GDM1 (cell line): Measurements from ENCODE around the gene COL2A1.

Experiments
- DNase-seq: peaks from one replicate; lab custom pipeline; 2025; lab: John Stamatoyannopoulos, UW

The COL2A1 gene

GRCh38 chr12:48030173-48030650 is 25.9 kb upstream of the COL2A1 start:
- DNase-seq = no peak

GRCh38 chr12:48029491-48030172 is 25.4 kb upstream of the COL2A1 start:
- peak; percentile 14 for DNase-seq

GRCh38 chr12:48028541-48029431 is 24.5 kb upstream of the COL2A1 start:
- DNase-seq = peak; percentile 58

DNA sequence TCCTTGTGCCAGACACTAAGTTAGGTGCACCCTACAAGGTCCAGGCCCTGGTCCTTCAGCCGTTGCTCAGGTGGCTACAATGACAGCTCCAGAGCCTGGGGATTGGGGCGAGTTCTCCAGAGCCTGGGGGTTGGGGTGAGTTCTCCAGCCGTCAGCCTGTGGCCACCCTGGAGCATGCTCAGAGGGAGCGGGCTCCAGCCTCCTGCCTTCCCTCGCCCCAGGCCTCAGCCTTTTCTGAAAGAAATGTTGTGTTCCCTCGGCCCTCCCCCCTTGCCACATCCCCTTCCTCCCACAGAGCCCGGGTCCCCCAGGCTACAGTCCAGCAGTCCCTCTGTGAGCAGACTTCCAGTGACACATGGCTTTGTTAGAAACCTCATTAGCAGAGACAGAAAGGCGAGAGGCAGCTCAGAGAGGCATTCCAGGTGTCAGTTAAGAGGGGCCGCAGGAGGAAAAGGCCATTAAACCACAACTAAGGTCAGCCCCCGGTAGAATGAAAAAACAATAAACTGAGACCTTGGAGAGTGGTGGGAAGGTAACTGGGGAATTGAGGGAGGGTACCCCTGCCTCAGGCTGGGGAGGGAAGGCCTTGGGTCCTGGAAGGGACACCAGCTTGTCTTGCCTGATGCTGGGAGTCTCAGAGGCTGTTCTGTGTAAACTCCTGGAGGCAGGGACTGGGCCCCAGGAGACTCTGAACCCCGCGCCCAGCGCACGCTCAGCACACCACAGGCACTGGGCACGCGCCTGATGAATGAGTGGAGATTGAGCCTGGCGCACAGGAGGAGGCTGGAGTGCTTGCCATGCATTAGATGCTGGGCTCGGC is 23.1 kb upstream of the COL2A1 start:
- peak; percentile 69 for DNase-seq

DNA sequence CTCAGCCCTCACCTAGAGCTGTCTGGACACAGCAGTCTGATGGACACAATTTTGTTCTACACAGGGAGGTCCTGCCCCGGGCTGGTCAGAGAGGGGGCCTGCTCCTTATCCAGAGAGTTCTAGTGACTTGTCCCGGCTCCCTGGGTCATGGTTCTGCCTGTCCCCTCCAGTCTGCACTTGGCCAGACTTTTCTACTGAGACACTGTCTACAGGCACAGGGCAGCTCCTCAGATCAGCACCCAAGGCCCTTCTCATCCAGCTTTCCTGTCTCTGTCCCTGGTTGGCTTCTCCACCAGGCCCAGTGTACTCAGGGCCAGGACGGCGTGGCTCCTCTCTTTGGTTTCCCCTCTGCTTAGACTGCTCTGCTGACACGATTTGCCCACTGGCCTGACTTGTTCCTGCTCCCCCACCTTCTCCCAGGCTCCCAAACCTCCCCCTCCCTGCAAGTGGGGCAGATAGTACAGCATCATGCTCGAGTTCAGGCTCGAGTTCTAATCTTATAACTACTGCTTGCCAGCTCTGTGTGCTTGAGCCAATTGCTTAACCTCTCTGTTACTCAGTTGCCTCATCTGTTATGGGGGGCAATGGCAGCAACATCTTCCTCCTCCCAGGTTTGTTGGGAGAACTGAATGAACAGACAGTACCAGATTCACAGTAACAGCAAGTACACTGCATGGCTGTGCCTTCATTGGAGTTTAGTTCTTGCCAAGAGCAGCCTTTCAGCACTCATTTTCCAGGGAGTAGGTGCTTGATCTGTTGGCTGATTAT is 22.0 kb upstream of the COL2A1 start:
- DNase-seq = no peak

GRCh38 chr12:48025281-48025680 is 21.0 kb upstream of the COL2A1 start:
- DNase-seq = no peak

DNA sequence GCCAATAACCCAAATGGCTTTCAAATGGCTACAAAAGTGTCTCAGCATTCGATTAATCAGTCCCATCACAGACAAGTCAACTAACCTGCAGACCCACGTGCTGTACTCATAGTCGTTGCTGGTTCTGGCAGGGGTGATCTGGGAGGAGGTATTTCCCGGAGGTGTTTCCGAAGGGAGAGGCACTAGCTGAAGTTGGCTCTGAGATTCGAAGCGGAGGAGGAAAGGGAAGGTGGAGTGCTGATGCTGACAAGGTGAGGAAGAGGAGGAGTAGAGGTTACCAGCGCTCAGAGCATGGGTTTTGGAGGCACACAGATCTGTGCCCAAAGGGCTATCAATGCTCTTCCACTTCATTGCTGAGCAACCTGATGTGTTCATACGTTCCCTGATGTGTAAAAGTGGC is 20.5 kb upstream of the COL2A1 start:
- no peak for DNase-seq

- no peak for DNase-seq
These were observed 19.1 kb upstream of the COL2A1 start for GRCh38 chr12:48023386-48023785.

DNA sequence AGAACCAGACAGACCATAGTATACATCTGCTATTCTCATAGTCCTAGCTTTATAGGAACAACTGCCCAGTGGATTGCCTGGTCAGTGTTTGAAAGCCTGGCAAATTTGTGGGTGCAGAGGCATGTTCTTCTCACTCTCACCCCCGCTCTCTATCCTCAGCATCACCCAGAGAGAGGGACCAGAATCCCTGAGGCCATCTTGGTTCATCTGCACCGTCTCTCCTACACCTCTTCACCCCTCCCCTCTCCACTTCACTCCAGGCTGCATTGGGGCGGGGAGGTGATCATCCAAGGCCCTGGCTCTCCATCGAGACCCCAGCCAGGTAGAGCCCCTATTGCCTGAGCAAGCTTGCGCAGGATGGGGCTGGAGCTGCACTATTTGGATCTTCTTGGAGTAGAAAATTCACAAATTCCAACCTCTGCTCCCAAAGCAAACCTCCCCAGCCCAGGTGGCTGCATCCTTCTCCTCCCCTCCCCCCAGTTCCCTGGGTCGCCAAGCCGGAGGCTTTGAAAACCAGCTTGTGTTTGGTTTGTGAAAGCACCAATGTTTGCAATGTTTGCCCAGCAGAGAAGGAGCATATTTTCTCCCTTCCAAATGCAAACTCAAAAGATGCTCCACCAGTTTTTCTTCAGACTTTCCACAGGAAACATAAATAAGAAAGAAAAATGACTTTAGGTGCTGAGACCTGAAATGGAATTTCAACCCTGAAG is 18.6 kb upstream of the COL2A1 start:
- DNase-seq = no peak

DNA sequence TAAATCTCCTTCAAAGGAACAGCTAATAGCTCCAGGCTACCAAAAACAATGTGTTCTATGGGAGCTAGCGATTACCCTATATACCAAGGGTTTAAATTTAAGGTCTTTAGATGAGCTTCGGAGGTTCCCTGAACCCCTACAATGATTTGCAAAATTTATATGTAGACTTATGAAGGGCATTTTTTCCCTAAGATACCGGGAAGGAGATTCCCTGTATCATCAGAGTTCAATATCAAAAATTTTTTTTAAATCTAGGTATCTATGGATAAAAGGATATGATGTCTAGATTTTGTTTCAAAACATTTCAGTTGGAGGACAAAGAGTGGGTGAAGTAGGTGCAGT is 17.9 kb upstream of the COL2A1 start:
- no peak for DNase-seq

DNA sequence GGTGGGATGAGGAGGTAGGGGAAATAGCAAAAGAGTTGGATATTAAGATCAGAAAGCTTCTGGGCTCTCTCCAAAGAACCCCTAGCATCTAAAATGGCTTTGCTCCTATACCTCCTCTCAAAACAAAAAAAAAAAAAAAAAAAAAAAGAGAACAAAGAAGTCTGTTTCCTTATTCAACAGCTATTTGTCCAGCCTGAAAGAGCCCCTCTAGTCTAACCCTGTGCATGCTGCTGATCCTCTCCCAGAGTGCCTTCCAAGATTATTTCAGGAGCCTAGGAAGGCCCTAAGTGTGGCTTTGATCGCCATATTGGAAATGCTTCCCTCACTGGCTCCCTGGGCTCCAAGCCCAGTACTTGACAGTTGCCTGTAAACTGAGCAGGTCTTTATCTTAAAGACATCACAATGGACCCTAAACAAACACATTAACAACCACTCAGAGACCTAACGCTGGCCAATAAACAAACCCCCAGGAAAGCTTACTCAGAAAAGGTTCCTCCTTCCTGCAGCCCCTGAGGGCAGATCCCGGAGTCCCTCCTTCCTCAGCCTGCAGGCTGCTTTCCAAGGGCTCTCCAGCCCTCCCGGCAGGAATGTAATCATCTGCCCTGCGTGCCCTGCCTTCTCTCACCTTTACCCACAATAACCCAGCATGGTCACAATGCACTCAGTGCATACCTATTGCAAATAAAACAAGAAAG is 17.4 kb upstream of the COL2A1 start:
- no peak for DNase-seq

- no peak for DNase-seq
These were observed 15.5 kb upstream of the COL2A1 start for GRCh38 chr12:48019639-48020265.

DNA sequence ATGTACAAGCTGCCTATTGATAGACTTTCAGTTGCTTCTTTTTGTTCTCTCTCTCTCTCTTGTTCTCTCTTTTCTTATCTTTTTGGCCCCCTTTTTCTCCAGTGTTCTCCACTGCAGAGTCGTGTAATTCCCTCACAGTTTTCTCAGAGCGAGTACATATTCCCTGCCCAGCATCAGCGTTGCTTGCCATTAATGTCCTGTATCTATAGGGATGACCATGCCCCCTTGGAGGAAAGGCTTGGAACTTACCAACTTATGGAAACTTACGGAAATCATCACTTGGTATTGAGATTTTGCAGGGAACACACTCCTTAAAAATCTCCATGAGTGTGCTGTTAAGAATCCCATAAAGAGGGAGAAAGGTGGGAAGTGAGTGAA is 14.3 kb upstream of the COL2A1 start:
- DNase-seq = no peak

DNA sequence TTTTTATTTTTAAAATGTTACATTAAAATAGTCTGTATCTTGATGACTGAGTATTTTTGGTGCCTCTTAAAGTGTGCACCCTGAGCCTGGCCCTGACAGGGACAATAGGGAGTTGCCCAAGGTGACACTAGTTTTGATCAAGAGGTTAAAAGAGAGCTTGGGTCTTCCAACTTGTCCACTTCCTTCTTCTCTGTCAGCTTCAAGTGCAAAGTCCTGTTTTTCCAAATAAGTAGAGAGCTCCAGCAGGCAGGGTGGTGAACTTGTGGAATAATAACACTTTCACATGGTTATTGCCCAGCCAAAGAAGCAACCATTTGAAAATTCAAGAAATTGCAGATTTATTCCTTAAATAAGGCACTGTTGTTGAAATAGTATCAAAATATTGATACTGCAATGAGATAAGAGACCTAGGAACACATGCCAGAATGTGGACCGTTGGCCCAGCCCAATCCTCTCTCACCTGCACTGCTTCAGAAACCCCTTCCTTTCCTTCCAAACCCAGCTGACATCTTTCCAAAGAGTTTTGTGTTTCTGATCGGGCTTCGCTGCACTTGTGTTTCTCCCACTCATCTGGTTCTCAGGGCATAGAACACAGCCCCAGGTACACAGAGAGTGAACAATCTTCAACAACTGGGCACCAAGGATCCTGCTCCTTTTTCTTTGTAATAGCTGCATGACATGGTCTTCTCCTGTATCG is 13.8 kb upstream of the COL2A1 start:
- DNase-seq = no peak

- DNase-seq = no peak
These were observed 13.2 kb upstream of the COL2A1 start for GRCh38 chr12:48017496-48017895.

DNA sequence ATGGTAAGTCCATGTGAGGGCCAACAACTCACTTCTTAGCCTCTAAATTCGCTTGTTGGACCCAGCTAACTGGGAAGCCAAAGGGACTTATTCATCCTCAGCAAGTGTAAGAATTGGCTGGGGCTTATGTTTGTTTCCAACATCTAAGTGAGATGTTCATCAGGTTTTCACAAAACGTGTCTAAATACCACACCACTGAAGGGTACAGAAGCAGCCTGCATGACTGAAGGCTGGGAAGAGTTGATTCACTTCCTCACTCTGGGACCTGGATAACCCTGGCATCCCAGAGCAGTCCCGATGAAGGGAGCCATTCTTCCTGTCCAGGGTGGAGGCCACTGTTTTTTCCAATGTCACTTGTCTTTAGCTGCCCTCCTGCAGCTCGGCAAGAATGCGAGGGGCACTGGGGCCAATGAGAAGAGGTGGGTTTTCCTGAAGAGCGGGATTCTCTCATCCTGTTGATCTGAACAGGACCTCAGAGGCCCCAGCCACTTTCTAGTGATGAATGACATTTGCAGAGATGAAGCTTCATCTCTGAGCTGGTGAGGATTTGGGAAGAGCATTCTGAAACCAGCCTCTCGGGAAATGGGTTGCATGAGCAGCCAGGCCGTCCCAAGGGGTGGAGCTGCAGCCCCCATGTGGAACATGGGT is 12.2 kb upstream of the COL2A1 start:
- no peak for DNase-seq

GRCh38 chr12:48015954-48016353 is 11.7 kb upstream of the COL2A1 start:
- no peak for DNase-seq

GRCh38 chr12:48015129-48015528 is 10.9 kb upstream of the COL2A1 start:
- DNase-seq = no peak

GRCh38 chr12:48013287-48013686 is 9.0 kb upstream of the COL2A1 start:
- no peak for DNase-seq
